ENCODE data around the gene SH3RF2.
"Not testable (repeated sequence)": the region's sequence is repeated elsewhere in the genome, so short reads cannot be mapped to it uniquely, and the experiment has no call there.

Gene SH3RF2

DNA sequence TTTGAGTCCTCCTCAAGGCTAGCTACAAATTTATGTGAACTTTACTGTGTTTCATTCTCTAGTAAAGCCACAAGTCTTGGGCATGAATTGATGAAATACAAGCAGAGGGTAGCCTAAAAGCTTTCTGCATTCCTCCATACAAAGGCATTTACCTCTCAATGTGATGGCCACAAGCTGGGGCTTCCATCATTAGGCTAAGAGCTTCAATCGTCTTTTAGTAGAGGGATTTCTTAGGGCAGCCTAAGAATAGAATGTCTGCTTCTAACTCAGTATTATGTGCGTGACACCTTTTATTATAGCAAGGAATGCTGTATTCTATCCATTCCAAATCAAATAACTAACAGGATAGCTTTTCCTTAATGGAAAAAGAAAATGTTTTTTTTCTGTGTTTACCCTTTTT is 165.3 kb downstream of the SH3RF2 start:
- no peak for DNase-seq

DNA sequence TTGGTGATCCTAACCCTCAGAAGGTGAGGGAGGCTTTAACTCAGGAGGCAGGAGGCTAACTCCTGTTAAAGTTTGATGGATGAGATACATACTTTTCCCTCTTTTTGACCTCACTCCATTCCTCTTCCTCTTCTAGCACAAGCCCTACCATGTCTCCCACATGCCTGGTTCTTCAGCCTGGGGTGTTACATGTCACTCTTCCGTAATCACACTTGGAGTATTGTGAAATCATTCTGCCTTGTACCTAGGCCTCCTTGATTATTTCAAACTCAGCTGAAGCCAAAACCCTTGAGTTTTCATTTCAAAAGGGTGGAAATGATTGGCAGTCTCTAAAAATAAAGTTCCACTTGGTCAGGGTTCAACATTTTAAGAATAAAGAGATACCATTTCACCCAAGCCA is 167.2 kb downstream of the SH3RF2 start:
- DNase-seq, result no peak

DNA sequence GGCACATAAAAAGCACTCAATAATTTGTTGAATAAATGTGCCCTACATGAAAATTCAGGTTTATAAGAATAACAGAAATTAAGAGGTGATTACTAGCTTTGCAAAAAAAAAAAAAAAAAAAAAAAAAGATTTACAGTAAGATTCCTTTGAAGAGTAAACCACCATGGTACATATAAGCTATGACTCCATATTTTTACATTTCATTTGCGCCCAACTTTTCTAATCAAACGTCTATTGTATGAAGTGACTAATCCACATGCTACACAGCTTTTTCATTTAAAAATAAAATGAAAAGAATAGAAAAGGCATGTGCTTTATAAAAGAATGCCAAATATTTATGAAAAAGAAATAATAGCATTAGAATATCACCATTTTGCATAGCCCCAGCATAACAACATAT is 169.1 kb downstream of the SH3RF2 start, which contains the start of gene PLAC8L1:
Gene PLAC8L1 (minus strand): TSS at position 101 of the 400 bp plus-strand sequence. CDS start 1,266 bp downstream, outside the sequence.
- no peak for DNase-seq

DNA sequence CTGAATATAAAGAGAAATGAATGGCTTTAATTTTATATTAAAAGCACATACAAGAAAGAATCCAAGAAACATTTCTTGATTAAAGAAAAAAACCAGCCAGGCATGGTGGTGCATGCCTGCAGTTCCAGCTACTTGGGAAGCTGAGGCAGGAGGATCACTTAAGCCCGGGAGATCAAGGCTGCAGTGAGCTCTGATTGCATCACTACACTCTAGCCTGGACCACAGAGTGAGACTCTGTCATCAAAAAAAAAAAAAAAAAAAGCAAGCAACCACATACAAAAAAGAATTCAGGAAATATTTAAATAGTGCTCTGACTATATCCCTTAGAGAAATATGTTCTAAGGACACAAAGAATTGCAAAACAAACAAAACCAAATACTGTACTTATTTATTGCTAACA is 171.5 kb downstream of the SH3RF2 start:
- no peak for DNase-seq

DNA sequence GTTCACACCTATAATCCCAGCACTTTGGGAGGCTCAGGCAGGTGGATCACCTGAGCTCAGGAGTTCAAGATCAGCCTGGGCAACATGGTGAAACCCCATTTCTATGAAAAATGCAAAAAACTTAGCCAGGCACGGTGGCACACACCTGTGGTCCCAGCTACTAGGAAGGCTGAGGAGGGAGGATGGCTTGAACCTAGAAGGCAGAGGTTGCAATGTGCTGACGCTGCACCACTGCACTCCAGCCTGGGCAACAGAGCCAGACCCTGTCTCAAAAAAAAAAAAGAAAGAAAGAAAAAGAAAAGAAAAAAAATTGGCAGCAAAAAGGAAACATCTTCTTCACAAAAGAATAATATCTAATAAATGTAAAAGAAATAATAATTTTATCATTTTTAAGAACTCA is 172.5 kb downstream of the SH3RF2 start:
- DNase-seq, result not testable (repeated sequence)

DNA sequence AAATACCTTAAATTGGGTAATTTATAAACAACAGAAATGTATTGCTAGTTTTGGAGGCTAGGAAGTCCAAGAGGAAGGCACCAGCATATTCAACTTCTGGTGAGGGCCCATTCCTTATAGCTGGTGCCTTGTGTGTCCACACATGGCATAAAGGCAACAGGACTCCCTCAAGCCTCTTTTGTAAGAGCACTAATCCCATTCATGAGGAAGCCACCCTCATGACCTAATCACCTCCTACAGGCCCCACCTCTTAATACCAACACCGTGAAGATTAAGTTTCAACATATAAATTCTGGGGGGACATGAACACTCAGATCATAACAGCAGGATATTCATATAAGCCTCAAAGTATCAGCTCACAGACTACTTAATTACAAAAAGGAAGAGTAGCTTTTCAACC is 173.0 kb downstream of the SH3RF2 start:
- no peak for DNase-seq

DNA sequence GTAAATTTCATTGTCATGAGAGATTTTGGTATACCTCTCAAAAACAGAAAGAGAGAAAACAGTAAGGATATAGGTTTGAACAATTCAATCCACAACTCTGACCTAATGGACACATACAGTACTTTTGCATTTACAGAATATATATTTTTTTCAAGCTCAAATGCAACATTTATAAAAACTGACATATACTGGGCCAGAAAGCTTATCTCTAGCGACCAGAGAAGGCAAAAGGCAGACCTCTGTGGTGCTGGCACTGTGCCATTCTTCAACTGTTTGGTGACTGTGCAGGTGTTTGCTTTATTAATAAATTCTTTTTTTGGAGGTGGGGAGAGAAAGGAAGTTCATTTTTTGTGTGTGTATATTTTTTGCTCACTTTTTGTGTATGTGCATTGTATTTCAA is 175.0 kb downstream of the SH3RF2 start:
- no peak for DNase-seq

DNA sequence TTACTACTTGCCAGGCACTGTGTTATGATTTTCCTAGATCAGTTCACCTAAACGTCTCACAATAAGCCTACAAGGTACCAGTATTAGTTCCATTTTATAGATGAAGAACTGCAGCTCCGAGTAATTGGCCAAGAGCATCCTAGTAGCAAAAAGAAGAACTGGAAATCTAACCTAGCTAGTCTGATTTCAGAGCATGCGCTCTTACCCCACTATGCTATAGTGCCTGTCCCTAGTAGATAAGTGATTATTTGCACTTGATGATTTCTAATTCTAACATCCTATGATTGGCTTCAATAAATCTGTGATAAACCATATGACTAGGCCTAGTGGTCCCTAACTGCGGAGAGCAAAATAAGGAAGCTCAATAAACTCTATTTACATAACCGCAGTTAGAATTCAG is 176.1 kb downstream of the SH3RF2 start:
- DNase-seq, result no peak

Data from activated CD4-positive, alpha-beta T cell treated with anti-CD3 and anti-CD28 coated beads, Interleukin-2, amount 50 U/mL, for 48 hours (primary cell).